ENCODE measurements around the gene IRF2BP2. TPM values are rescaled to one million over a fixed set of nuclear protein-coding genes. Genes with fewer than 3 reads are reported as not detected.

IRF2BP2 gene
- total and polyA plus RNA-seq, 2 of the 13 experiments (the other 11 are each of a cell fraction or from before 2014, with no cell fraction given): 140 to 147 TPM

DNA sequence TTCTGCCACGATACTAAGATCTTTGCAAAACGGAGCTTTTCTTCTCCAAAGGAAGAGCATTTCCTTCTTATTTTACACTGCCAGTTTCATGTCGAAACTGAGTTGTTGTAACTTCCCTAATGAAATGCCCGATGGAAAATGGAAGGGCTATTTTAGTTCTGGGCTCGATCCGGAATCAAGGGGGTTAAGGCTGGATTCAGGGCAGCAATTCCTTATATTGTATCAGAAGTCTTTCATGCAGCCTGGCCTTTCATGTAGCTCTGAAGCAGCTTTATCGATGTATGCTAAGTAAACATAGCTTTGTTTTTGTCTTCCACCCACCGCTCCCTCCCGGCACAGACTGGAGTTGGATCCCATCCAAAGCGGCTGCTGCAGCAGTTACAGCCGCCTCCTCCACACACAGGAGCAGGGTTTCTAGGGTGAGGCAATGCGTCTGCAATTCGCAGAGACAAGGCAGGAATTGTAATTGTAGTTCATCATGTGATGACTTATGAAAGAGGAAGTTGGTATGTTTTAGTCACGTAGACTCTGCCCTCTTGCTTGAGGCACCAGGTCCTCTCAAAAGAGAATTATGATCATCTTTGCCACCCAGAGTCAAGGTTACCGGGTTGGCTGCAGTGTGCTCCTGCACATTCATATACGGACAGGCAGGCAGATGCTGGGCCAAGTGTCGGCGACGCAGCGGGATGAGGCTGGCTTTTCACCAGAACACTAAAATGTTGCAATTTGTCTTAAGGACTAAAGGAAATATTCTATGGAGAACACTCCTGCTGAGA lies 2.6 kb upstream of the IRF2BP2 start (continued):
- TF ChIP-seq YY1 (IDR thresholded peaks at IDR 0.05; ENCODE audit: insufficient read depth, insufficient replicate concordance, low read depth, low read length) (peak; percentile 57), ZSCAN21 (CRISPR knock-in tag; IDR thresholded peaks at IDR 0.05; ENCODE audit: borderline replicate concordance) (peak; percentile 96), ZSCAN29 (CRISPR knock-in tag; conservative IDR thresholded peaks at IDR 0.05) (peak; percentile 88), FOSL2 (CRISPR knock-in tag; IDR thresholded peaks at IDR 0.05) (peak; percentile 96), SRF (IDR thresholded peaks at IDR 0.05; ENCODE audit: low read depth, low read length) (peak; percentile 18; the same call in 1 of the 2 replicates), ZNF3 (CRISPR knock-in tag; IDR thresholded peaks at IDR 0.05) (peak; percentile 45; the same call in 1 of the 2 replicates), POGZ (CRISPR knock-in tag; IDR thresholded peaks at IDR 0.05) (peak; percentile 88), PTBP1 (IDR thresholded peaks at IDR 0.05; ENCODE audit: low read depth, low read length, poor library complexity, severe bottlenecking) (no peak), ZBTB38 (CRISPR knock-in tag; IDR thresholded peaks at IDR 0.05) (peak; percentile 92), ZNF343 (CRISPR knock-in tag; IDR thresholded peaks at IDR 0.05) (peak; percentile 75; the same call in 1 of the 2 replicates), NR1H2 (CRISPR knock-in tag; IDR thresholded peaks at IDR 0.05; ENCODE audit: borderline replicate concordance, low read depth) (peak; percentile 66; the same call in 1 of the 2 replicates), PHF21A (CRISPR knock-in tag; IDR thresholded peaks at IDR 0.05) (peak; percentile 88), ZNF616 (CRISPR knock-in tag; IDR thresholded peaks at IDR 0.05; ENCODE audit: low read depth) (no peak), GABPB1 (CRISPR knock-in tag; IDR thresholded peaks at IDR 0.05) (peak; percentile 71), ZMYM3 (CRISPR knock-in tag; IDR thresholded peaks at IDR 0.05) (peak; percentile 89)
- TF ChIP-seq, protein P1, sequence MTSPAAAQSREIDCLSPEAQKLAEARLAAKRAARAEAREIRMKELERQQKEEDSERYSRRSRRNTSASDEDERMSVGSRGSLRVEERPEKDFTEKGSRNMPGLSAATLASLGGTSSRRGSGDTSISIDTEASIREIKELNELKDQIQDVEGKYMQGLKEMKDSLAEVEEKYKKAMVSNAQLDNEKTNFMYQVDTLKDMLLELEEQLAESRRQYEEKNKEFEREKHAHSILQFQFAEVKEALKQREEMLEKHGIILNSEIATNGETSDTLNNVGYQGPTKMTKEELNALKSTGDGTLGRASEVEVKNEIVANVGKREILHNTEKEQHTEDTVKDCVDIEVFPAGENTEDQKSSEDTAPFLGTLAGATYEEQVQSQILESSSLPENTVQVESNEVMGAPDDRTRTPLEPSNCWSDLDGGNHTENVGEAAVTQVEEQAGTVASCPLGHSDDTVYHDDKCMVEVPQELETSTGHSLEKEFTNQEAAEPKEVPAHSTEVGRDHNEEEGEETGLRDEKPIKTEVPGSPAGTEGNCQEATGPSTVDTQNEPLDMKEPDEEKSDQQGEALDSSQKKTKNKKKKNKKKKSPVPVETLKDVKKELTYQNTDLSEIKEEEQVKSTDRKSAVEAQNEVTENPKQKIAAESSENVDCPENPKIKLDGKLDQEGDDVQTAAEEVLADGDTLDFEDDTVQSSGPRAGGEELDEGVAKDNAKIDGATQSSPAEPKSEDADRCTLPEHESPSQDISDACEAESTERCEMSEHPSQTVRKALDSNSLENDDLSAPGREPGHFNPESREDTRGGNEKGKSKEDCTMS (CRISPR knock-in tag; conservative IDR thresholded peaks at IDR 0.05): 0 out of 2 replicates have a peak, but pooled peaks have one; percentile 74
- TF ChIP-seq, protein P2, sequence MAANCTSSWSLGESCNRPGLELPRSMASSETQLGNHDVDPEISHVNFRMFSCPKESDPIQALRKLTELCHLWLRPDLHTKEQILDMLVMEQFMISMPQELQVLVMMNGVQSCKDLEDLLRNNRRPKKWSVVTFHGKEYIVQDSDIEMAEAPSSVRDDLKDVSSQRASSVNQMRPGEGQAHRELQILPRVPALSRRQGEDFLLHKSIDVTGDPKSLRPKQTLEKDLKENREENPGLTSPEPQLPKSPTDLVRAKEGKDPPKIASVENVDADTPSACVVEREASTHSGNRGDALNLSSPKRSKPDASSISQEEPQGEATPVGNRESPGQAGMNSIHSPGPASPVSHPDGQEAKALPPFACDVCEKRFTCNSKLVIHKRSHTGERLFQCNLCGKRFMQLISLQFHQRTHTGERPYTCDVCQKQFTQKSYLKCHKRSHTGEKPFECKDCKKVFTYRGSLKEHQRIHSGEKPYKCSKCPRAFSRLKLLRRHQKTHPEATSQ (CRISPR knock-in tag; IDR thresholded peaks at IDR 0.05; ENCODE audit: borderline replicate concordance): 0 out of 2 replicates have a peak, but pooled peaks have one; percentile 54
- TF ChIP-seq, protein P3, sequence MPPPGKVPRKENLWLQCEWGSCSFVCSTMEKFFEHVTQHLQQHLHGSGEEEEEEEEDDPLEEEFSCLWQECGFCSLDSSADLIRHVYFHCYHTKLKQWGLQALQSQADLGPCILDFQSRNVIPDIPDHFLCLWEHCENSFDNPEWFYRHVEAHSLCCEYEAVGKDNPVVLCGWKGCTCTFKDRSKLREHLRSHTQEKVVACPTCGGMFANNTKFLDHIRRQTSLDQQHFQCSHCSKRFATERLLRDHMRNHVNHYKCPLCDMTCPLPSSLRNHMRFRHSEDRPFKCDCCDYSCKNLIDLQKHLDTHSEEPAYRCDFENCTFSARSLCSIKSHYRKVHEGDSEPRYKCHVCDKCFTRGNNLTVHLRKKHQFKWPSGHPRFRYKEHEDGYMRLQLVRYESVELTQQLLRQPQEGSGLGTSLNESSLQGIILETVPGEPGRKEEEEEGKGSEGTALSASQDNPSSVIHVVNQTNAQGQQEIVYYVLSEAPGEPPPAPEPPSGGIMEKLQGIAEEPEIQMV (CRISPR knock-in tag; IDR thresholded peaks at IDR 0.05; ENCODE audit: low read depth): 0 out of 2 replicates have a peak, but pooled peaks have one; percentile 55
- TF ChIP-seq, protein P4, sequence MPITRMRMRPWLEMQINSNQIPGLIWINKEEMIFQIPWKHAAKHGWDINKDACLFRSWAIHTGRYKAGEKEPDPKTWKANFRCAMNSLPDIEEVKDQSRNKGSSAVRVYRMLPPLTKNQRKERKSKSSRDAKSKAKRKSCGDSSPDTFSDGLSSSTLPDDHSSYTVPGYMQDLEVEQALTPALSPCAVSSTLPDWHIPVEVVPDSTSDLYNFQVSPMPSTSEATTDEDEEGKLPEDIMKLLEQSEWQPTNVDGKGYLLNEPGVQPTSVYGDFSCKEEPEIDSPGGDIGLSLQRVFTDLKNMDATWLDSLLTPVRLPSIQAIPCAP (CRISPR knock-in tag; IDR thresholded peaks at IDR 0.05; ENCODE audit: low read depth): no peak
- TF ChIP-seq, protein P5, sequence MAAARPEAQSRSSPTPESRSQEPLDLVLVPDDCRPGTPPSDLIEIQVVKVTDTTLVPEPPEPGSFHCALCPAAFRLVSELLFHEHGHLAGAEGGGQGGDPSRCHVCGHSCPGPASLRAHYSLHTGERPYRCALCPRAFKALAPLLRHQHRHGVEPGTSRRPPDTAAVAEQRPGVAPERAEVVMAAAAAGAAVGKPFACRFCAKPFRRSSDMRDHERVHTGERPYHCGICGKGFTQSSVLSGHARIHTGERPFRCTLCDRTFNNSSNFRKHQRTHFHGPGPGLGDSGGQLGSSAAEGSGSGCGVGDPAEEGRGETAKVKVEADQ (CRISPR knock-in tag; IDR thresholded peaks at IDR 0.05; ENCODE audit: borderline replicate concordance): no peak
- TF ChIP-seq, protein P6, sequence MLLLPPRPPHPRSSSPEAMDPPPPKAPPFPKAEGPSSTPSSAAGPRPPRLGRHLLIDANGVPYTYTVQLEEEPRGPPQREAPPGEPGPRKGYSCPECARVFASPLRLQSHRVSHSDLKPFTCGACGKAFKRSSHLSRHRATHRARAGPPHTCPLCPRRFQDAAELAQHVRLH (CRISPR knock-in tag; IDR thresholded peaks at IDR 0.05; ENCODE audit: borderline replicate concordance, low read depth): peak; percentile 83; the same call in 1 of the 2 replicates

Data from HepG2 (cell line).